Measurements from ENCODE around the gene SND1.
A peak's percentile ranks its signal among the peaks of the same experiment; 100 is the strongest.

The SND1 gene

DNA sequence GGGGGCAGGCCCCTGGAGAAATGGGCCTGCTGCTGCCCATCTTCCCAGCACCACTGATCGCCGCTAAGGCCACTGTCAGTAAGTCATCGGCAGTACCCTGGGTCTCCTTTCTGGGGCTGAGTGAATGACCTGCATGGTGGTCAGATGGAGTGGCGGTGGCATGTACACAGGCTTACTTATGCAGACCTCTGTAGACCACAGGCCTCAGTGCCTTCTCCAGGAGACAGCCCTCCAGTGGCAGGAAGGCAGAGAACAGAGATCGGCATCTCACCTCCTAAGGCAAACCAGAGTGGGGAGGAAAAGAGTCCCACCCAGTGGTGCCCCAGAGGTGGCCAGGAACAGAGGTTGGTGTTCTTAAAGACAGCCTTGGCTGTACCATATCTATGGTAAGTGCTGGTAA lies 402.0 kb downstream of the SND1 start:
- FAIRE-seq (no peak), DNase-seq (ENCODE audit: insufficient read length, low spot score) (no peak)

DNA sequence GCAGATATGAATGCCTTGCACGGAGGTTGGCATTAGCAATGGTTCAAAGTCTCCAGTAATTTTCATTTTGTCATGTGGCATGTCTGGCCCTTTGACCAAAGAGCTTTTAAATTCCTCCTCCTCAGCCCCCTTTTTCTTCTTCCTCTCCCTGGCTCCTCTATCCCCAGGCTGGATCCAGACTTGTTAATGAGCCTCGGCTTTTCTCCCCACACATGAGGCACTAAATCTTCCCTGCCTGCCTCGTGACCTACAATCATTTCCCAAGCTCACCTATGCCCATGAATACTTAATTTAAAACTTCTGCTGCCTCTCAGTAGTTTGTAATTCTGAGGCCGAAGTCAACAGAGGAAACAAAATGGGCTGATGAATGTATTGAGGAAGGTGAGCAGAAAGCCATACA lies 402.5 kb downstream of the SND1 start:
- no peak for DNase-seq (ENCODE audit: insufficient read length, low spot score)
- FAIRE-seq = no peak

DNA sequence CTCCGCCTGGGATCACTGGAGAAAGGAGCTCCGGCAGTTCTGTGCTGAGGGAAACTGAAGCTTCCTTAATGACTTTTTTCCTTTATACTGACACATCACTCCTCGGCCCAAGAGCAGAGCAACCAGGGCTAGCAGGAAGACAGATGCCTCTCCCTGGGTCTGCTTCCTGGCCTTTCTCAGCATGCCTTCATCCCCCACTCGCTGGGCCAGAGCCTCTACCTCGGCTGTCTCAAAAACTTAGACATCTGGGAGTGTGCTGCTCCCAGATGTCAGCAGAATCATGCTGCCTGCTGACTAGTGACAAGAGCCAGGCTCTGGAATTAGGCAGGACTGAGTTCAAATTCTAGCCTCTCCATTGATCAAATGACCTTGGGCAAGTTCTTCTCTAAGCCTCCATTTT lies 403.6 kb downstream of the SND1 start:
- FAIRE-seq = no peak
- DNase-seq (ENCODE audit: insufficient read length, low spot score) = no peak

DNA sequence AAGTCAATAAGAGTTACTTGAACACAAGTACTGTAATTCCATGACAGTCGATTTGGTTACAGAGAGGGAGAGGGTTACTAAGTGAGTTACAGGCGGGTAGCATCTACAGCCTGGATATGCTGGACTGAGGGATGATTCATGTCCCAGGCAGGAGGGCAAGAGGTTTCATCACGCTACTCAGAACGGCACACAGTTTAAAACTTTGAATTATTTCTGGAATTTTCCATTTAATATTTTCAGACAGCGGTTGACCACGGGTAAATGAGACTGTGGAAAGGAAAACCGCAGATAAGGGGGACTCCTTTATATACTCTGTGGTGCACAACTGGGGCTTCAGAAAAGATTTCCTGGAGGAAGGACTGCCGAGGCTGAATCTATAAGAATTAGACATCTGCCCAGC lies 404.9 kb downstream of the SND1 start:
- no peak for FAIRE-seq
- DNase-seq (ENCODE audit: insufficient read length, low spot score) = peak; percentile 11

DNA sequence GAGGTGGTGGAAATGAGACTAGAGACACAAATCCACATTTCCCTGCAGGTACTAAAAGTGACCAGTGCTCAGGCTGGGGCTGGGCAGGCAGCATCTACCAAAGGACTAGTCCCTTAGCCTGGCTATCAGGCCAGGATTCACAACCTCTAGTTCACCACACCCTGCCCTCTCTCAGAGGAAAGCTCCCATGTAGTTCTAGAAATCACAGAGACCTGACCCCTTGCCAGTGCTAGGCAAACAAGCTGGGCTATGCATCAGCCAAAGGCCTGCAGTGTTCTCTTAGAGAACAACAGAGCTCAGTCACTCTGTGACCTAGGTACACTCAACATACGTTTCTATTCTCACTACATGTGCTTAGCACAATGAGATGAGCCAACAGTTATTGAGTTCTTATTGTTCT lies 405.9 kb downstream of the SND1 start:
- FAIRE-seq (no peak), DNase-seq (ENCODE audit: insufficient read length, low spot score) (no peak)

DNA sequence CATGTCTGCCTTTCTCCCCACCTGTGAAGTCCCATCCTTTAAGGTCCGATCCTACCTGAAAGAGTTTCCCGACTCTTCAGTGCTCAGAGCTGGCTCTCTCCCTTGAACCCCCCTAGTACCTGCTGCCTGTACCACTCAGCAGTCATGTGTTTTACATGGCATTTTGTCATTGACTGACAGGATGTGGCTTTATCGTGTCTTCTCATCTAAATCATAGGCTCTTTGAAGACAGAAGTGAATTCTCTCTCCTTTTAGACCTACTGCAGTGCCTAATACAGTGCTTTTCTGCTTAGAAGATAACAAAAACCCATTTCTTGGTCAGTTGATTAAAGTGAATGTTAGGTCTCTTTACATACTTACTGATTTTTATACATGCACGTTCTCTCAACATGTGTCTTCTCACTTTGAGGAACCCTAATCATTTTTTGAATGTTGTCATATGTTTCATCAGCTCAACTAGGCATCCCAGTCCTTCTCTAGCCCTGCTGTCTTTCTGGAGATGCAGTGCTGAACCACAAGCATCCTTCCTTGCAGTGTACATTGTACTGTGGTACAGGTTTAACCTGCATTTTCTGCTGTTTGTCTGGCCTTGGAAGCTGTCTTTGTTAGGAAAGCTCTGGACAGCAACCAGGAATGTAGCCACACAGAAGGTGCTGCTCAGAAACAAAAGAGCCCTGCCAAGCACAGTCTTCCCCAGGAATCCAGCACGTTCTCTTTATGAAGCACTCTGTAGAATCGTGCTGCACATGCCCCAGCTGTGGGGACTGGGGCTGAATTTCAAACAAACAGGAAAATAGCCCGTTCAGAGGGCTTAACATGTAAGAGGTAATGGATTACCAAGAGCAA lies 407.4 kb downstream of the SND1 start:
- no peak for FAIRE-seq
- DNase-seq (ENCODE audit: insufficient read length, low spot score) = no peak

DNA sequence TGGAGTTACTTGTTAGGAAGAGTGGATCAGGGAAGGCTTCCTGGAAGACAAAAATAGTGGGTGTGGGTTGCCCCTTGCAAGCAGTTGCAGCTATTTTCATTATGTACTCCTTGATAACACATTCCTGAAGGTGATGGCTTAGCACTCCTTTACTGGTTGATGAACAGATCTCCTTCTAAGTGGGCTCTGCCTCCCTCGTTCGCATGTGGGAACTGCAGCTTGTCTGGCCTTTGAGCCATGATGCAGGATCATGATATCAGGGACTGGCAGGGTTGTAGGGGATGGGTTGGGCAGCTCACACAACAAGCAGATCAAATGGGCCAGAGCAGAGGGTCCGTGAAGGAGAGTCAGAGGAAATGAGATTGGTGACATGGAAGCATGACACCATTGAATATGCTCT lies 408.0 kb downstream of the SND1 start:
- no peak for FAIRE-seq
- DNase-seq (ENCODE audit: insufficient read length, low spot score) = no peak

DNA sequence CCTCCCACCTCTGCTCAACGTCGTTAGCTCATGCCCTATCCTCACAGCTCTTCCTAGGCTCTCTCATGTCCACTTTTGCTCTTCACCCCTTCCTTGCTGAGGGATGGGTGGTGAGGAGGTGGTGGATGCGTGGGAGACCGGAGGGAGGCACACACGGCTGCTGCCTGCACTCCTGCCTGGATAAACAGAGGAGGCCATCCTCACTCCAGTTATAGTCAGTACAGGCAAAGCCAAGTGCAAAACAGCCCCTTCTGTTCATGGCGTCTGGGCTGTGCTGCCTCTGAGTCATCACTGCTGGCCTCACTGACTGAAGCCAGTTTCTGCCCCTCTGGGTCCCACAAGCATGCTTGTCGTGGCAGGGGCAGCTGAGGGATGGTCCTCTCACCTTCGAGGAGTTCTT lies 411.1 kb downstream of the SND1 start:
- no peak for FAIRE-seq
- no peak for DNase-seq (ENCODE audit: insufficient read length, low spot score)

DNA sequence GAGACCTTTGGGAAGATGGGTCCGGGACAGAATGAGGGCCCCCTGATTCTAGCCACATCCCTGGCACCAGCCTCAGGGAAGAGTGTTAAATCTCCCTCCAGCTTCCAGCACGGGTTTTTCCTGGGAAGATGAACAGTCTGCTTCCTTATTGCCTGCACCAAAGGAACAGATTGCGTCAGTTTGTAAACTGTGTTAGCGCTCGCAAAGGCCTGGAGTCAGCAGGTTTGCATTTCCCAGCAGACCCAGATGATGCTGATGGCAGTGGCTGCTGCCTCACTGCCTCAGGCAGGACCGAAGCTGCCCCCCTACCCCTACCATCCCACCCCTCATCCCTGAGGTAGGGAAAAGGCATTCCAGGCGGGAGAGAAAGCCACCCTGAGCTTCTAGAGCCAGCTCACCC lies 413.9 kb downstream of the SND1 start:
- no peak for DNase-seq (ENCODE audit: insufficient read length, low spot score)
- no peak for FAIRE-seq

DNA sequence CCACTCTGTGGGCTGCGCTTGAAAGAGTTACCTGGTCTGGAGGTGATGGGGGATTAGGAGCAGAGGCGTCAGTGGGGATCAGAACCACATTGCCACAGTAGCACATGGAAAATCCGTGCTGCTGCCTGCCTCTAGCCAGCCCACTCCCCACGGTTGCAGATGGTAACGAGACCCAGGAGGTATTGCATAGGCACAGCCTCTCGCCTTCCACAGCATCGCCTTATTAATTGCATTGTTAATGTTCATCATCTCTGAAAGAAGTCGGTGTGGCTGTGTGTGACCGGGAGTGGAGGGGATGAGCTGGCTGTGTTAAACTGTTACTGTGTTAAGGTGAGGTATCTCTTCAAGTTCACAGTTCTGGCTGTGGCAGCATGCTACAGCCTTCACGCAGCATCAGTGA lies 414.4 kb downstream of the SND1 start:
- DNase-seq (ENCODE audit: insufficient read length, low spot score) = no peak
- FAIRE-seq = no peak

DNA sequence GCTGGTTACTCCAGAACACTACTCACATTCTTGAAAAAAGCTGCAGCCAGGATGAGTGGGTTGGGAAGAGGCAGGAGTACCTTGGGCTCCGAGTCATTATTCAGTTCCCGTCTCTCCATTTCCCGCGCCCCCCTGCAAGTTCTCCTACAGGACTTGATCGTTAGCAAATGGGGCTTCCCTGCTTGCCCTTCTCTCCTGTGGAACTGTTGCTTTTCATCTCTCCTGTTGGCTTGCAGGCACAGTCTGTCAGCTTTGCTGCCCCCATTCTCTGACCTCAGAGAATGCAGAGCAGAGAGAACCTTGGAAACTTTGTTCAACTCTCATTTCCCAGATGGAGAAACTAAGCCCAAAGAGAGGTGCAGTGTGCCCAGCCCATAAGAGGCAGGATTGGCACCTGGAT lies 414.9 kb downstream of the SND1 start:
- FAIRE-seq = no peak

DNA sequence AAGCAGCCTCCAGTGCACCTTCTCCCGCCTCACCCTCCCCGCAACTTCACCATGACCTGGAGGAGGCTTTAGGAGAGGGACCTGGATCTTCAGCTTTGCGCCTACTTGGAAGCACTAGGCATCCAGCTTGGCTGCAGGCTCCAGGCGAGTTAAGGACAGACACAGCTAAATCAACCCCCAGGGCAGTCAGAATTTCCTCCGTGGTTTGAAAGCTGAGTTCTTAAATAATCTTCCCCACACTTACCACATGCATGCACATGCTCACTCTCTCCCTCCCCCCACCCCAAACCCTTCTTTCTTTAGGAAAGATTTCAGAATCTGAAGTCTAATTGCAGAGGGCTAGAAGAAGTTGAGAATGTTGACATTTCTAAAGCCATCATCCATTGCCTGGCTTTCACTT lies 416.0 kb downstream of the SND1 start:
- DNase-seq (ENCODE audit: insufficient read length, low spot score) = no peak
- no peak for FAIRE-seq

More for the DNA sequence above, 414.9 kb downstream of the SND1 start:
- DNase-seq (ENCODE audit: insufficient read length, low spot score) = no peak

DNA sequence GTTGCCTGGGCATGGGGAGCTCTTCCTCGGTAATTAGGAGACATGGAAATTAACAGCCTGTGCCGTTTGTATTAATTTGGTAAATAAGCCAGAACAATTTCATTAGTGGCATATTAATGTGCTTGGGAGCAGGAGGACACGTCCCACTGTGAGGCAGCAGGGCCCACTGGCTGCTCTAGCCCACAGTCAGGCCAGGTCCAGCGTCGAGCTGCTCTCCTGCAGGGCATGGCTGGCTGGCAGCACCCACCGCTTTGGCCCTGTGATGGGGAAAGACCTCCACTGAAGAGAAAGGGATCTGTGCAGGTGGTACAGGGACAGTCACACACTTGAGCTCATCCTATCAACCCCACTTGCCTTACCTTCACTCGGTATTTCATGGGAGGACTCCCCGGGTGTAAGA lies 416.8 kb downstream of the SND1 start:
- no peak for FAIRE-seq
- DNase-seq (ENCODE audit: insufficient read length, low spot score) = no peak

DNA sequence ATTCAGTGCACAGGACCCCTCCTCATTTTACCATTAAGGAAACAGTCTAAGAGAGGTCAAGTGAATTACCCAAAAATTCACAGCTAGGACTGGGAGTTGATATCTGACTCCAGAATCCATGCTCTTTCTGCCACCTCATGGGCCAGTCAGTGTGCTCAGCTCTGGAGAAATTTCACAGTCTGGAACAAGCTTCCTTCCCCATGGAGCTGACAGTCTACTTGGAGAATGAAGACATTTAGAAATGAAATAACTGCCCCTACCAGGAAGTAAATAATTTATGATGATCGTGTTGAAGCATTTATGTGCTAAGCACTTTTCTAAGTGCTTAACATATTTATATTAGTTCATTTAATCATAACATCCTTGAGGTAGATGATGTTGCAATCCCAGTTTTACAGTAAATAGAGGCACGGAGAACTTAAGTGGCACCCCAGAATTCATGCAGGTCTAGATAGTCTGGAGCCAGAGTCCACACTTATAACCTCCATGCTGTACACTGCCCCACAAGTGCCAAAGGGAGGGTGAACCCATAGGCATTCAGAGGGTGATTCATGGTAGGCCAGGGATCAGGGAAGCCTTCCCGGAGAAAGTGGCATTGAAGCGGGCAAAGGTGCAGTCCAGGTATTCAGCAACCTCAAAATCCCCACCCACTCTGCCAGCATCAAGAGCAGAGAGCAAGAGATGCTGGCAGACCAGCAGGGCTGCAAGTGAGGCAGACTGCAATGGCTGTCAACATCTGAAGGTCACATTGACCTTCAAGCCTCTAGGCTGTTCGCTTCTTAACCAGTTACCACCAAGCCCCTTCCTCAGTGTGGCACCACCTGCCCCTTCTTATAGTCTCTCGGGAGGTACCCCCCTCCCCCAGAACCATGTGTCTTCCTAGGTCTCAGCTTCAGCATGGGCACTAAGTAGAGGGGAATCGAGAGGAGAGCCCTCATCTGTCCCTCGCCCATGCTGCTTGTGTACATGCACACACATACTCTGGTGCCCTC lies 417.7 kb downstream of the SND1 start:
- FAIRE-seq (no peak), DNase-seq (ENCODE audit: insufficient read length, low spot score) (no peak)

DNA sequence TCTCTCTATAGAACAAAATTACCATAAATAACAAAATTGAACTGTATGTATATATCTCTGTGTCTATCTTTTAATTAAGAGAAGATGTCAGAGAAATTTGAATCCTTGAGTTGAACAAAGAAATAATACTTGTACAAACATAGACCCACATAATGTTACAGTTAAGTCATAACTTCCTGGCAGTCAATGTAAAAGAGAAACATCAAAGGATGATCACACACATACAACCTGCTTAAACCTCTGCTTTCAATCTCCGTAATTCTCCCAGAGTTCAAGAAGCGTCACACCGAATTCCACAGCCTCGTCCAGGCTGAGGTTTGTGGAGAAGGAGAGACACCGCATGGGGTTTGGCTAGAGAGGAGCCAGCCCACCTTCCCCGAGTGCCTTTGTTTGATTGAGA lies 419.4 kb downstream of the SND1 start:
- no peak for DNase-seq (ENCODE audit: insufficient read length, low spot score)
- no peak for FAIRE-seq

DNA sequence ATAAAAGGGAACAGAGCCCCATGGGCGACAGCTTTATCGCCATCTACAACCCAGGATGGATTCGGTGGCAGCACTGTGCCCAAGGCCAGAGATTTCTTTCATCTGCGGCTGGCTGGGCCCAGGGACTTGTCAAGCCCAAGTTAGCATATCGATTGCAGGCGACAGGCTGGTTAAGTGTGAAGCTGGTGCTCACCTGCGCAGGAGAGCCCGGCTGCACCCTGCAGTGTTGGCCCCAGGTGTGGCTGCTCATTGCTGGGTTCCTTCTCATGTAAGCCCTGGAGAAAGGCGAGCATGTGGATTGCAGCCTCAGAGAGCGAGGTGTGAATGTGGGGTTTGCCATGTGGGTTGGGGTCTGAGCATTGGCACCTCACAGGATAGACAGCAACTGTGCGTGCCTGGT lies 419.8 kb downstream of the SND1 start:
- FAIRE-seq (no peak), DNase-seq (ENCODE audit: insufficient read length, low spot score) (no peak)

DNA sequence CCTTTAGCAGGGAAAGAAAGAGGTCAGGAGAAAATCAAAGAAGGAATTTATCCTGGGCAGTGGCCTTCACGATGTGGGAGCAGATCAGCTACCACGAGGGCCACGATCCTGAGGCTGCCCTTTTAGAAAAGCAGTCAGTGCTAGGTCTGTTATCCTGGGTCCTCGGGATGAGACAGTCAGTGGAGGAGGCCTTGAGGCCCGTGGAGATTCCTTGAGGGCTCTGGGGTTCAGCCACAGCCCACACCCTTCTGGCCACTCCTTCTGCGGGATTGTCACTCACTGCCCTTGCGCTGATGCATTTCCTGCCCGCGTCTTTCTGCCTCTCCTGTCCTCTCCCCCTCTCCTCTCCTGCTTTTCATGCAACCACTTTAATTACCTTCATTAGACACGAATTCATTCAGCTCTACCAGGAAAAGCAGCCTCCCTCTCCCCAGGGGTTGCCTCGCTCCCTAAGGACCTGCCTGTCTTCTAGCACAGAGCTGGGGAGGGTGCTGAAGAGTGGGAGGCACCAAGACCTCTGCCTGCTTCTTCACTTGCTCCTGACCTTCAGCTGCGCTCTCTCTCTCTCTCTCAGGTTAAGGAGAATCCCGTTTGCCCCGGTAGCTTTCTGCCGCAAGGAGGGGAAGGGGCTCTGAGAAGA lies 421.8 kb downstream of the SND1 start:
- DNase-seq (ENCODE audit: insufficient read length, low spot score) (no peak), FAIRE-seq (no peak)

DNA sequence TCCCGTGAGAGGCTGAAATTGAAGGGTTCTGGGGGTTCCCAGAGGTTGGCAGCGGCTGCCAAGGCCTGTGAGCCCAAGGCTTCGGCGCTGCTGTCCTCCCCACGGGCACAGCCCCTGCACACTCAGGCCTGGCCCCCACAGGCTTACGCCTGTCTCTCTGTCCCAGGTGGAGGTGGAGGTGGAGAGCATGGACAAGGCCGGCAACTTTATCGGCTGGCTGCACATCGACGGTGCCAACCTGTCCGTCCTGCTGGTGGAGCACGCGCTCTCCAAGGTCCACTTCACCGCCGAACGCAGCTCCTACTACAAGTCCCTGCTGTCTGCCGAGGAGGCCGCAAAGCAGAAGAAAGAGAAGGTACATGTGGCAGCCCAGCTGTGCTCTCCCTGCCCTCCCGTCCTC lies 422.3 kb downstream of the SND1 start:
- no peak for FAIRE-seq
- DNase-seq (ENCODE audit: insufficient read length, low spot score) = no peak

DNA sequence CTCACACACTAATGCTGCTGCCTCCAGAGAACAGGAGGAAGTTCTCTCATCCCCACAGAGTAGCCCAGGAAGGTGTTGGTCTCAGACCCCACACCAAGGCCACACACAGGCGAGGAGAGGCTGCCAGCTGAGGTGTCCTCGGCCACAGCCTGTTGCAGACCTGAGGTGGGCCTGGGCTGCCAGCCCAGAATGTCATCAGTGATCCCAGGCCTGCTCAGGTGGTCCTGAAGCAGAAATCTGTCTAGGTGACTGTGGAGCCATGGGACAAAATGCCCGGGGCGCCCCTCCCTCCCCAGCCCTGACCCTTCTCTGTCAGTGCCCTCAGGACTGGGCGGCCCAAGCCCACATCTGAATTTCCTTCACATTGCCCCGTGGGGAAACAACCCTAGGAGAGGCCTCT lies 422.7 kb downstream of the SND1 start:
- DNase-seq (ENCODE audit: insufficient read length, low spot score) = no peak
- no peak for FAIRE-seq

DNA sequence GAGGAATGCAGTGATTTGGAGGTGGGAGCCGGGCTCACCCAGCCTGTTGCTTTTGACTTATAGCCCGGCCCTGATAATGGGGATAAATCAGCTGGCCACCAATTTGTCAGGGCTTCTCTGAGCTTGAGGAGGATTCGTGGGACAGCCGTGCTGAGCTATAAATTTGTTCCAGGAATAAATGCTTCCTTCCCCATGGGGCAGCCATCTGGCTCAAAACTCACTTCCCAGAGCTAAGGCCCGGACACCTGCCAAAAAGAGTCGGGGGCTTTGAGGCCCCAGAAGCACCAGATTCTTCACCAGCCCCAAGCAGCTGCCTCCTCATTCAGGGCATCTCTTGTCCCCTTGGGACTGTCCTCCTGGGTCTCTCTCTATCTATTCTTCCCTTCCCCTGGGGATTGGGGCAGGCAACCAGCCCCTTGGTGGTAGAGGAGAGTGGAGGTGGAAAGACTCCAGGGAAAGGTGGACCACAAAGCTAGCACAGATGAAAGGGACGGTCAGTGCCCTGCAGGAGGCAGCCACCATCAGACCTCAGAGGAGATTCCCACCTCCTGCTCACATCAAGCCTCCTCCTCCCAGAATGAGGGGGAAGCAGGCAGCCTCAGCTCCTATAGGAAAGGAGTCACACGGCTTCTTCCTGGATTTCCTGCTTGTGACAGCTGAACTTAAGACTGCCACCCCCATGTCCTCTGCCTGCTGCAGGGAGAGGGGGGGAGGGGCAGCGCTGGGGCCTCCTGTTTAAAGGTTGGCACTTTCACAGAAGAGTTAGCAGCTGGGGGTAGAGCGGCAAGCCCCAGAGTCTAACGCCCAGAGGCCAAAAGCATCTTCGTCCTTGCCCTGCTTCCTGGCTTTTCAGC lies 423.5 kb downstream of the SND1 start:
- FAIRE-seq (no peak), DNase-seq (ENCODE audit: insufficient read length, low spot score) (no peak)
